Measurements from ENCODE around the gene TNS3. TPM values are rescaled to one million over a fixed set of nuclear protein-coding genes. Genes with fewer than 3 reads are reported as not detected.

Gene TNS3
- polyA plus RNA-seq, 1 of the 3 experiments (the other 2 are of a cell fraction) = 72.3 TPM

DNA sequence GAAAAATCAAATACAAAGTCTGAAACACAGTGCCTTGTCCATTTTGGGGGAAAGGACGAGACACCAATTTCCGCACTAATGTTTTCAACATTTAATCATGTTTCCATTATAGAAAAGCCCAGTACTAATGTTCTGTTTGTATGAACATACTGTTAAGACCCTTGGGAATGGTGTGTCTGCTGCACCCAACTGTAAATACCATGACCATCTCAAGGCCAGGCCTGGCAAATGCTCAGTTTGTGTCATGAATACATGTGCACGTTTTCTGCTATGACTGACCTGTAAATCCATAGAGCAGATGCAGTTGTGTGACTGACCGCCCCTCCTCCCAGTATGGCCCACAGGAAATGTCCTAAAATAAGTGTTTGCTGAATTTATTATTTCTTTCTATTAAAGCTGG lies 270.0 kb downstream of the TNS3 start:
- no peaks in the 10 kb centered on the region for H3K9me2 ChIP-seq
- ChIA-PET CTCF (interaction anchor here (1.0 to 1.3 kb wide), 2 partner anchors 8 to 46 kb away, joined by 4 to 7 read pairs; no protein-coding TSS in a partner anchor), POLR2A (no interaction called here)

More for the DNA sequence above, 270.0 kb downstream of the TNS3 start:
- Histone ChIP-seq H3K4me2 (no peak overlapping the region), H3F3A (replicated peaks; ENCODE audit: insufficient read depth) (no peaks in the 10 kb centered on the region), H3K9me3 (no peaks in the 10 kb centered on the region), H3K4me1 (ENCODE audit: control insufficient read depth in 1 of 2, insufficient read depth in 2 of 2, low read depth in 1 of 2, low read length in 1 of 2) (peaks cover 0 to 11% of the 10 kb centered on the region in 2 experiments; a peak in 1 of 4 replicates), H3K27me3 (ENCODE audit: insufficient read depth) (no peaks in the 10 kb centered on the region), H3K27ac (ENCODE audit: low read depth in 2 of 2, low read length in 1 of 2) (no peak overlapping the region), H2AFZ (ENCODE audit: low read depth) (no peak overlapping the region), H3K79me2 (ENCODE audit: insufficient read depth) (no peaks in the 10 kb centered on the region), H3K9ac (no peak overlapping the region), H4K20me1 (ENCODE audit: insufficient read depth) (no peaks in the 10 kb centered on the region), H3K36me3 (replicated peaks in 1 of 2; ENCODE audit: control insufficient read depth in 1 of 2, insufficient read depth in 2 of 2, low read length in 1 of 2) (peaks cover 29 to 45% of the 10 kb centered on the region in 2 experiments), H3K4me3 (ENCODE audit: low read depth in 2 of 2, low read length in 1 of 2) (no peak overlapping the region)
- no peak for DNase-seq
- WGBS (ENCODE audit: low lambda C conversion rate) = 93% methylated on average over 4 of the region's 4 CpGs
- TF ChIP-seq FOXM1 (IDR thresholded peaks at IDR 0.05; ENCODE audit: low read depth) (no peak), RAD21 (IDR thresholded peaks at IDR 0.05; ENCODE audit: low read length) (no peak), SIN3A (IDR thresholded peaks at IDR 0.05; ENCODE audit: borderline replicate concordance, low read depth, low read length) (no peak), RCOR1 (IDR thresholded peaks at IDR 0.05; ENCODE audit: low read length) (no peak), FOXJ3 (CRISPR knock-in tag; IDR thresholded peaks at IDR 0.05) (no peak), ELF1 (IDR thresholded peaks at IDR 0.05) (no peak), NRF1 (IDR thresholded peaks at IDR 0.05; ENCODE audit: low read depth, low read length) (no peak), CHD2 (IDR thresholded peaks at IDR 0.05; ENCODE audit: low read length, partially characterized antibody) (no peak), MEF2A (IDR thresholded peaks at IDR 0.05; ENCODE audit: borderline replicate concordance, low read depth) (no peak), JUND (IDR thresholded peaks at IDR 0.05) (no peak), RFX5 (IDR thresholded peaks at IDR 0.05; ENCODE audit: low read length) (no peak), EP300 (IDR thresholded peaks at IDR 0.05; ENCODE audit: borderline replicate concordance in 1 of 2, low read depth in 1 of 2, low read length in 1 of 2) (no peak), TEAD4 (IDR thresholded peaks at IDR 0.05; ENCODE audit: borderline replicate concordance, insufficient read depth) (no peak), RXRA (IDR thresholded peaks at IDR 0.05; ENCODE audit: borderline replicate concordance, low read depth) (no peak), SMC3 (IDR thresholded peaks at IDR 0.05; ENCODE audit: low read depth, low read length) (no peak)
- TF ChIP-seq, protein P1, sequence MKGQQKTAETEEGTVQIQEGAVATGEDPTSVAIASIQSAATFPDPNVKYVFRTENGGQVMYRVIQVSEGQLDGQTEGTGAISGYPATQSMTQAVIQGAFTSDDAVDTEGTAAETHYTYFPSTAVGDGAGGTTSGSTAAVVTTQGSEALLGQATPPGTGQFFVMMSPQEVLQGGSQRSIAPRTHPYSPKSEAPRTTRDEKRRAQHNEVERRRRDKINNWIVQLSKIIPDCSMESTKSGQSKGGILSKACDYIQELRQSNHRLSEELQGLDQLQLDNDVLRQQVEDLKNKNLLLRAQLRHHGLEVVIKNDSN (IDR thresholded peaks at IDR 0.05; ENCODE audit: borderline replicate concordance, low read depth) = no peak
- TF ChIP-seq, protein P2, sequence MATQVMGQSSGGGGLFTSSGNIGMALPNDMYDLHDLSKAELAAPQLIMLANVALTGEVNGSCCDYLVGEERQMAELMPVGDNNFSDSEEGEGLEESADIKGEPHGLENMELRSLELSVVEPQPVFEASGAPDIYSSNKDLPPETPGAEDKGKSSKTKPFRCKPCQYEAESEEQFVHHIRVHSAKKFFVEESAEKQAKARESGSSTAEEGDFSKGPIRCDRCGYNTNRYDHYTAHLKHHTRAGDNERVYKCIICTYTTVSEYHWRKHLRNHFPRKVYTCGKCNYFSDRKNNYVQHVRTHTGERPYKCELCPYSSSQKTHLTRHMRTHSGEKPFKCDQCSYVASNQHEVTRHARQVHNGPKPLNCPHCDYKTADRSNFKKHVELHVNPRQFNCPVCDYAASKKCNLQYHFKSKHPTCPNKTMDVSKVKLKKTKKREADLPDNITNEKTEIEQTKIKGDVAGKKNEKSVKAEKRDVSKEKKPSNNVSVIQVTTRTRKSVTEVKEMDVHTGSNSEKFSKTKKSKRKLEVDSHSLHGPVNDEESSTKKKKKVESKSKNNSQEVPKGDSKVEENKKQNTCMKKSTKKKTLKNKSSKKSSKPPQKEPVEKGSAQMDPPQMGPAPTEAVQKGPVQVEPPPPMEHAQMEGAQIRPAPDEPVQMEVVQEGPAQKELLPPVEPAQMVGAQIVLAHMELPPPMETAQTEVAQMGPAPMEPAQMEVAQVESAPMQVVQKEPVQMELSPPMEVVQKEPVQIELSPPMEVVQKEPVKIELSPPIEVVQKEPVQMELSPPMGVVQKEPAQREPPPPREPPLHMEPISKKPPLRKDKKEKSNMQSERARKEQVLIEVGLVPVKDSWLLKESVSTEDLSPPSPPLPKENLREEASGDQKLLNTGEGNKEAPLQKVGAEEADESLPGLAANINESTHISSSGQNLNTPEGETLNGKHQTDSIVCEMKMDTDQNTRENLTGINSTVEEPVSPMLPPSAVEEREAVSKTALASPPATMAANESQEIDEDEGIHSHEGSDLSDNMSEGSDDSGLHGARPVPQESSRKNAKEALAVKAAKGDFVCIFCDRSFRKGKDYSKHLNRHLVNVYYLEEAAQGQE (IDR thresholded peaks at IDR 0.05; ENCODE audit: low read depth, low read length) = no peak
- TF ChIP-seq, protein P3, sequence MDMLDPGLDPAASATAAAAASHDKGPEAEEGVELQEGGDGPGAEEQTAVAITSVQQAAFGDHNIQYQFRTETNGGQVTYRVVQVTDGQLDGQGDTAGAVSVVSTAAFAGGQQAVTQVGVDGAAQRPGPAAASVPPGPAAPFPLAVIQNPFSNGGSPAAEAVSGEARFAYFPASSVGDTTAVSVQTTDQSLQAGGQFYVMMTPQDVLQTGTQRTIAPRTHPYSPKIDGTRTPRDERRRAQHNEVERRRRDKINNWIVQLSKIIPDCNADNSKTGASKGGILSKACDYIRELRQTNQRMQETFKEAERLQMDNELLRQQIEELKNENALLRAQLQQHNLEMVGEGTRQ (IDR thresholded peaks at IDR 0.05; ENCODE audit: borderline replicate concordance, low read depth, low read length) = no peak
- TF ChIP-seq, protein P4, sequence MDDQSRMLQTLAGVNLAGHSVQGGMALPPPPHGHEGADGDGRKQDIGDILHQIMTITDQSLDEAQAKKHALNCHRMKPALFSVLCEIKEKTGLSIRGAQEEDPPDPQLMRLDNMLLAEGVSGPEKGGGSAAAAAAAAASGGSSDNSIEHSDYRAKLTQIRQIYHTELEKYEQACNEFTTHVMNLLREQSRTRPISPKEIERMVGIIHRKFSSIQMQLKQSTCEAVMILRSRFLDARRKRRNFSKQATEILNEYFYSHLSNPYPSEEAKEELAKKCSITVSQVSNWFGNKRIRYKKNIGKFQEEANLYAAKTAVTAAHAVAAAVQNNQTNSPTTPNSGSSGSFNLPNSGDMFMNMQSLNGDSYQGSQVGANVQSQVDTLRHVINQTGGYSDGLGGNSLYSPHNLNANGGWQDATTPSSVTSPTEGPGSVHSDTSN (IDR thresholded peaks at IDR 0.05) = no peak
- TF ChIP-seq, protein P5, sequence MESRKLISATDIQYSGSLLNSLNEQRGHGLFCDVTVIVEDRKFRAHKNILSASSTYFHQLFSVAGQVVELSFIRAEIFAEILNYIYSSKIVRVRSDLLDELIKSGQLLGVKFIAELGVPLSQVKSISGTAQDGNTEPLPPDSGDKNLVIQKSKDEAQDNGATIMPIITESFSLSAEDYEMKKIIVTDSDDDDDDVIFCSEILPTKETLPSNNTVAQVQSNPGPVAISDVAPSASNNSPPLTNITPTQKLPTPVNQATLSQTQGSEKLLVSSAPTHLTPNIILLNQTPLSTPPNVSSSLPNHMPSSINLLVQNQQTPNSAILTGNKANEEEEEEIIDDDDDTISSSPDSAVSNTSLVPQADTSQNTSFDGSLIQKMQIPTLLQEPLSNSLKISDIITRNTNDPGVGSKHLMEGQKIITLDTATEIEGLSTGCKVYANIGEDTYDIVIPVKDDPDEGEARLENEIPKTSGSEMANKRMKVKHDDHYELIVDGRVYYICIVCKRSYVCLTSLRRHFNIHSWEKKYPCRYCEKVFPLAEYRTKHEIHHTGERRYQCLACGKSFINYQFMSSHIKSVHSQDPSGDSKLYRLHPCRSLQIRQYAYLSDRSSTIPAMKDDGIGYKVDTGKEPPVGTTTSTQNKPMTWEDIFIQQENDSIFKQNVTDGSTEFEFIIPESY (IDR thresholded peaks at IDR 0.05; ENCODE audit: borderline replicate concordance, low read depth) = no peak

All from SK-N-SH (cell line).